Vagina (tissue), 2 donors: ENCODE results near the gene IL2RA. TPM values are rescaled to one million over a fixed set of nuclear protein-coding genes. Genes with fewer than 3 reads are reported as not detected.

Experiments
- DNase-seq, 2 donors: peaks; one replicate each; pipeline ENCODE4 v3.0.0-alpha.2; 2017; ENCODE audit errors: extremely low spot score in 2 of 2
- H3K27ac ChIP-seq: fragments of 200-600 bp; sonication (generic); one replicate; pipeline ENCODE4 v1.5.1; 2019
- H3K27me3 ChIP-seq: fragments of 200-600 bp; sonication (generic); one replicate; pipeline ENCODE4 v1.5.1; 2019
- H3K36me3 ChIP-seq, 2 donors: fragments of 200-600 bp; sonication (generic); one replicate each; pipeline ENCODE4 v1.5.1; 2017 to 2019
- H3K4me1 ChIP-seq: fragments of 200-600 bp; sonication (generic); one replicate; pipeline ENCODE4 v1.5.1; 2019
- H3K4me3 ChIP-seq, 2 donors: fragments of 200-600 bp; sonication (generic); 1 replicate in 1 of 2; 2 replicates in 1 of 2; pipeline ENCODE4 v1.5.1; 2016 to 2019
- H3K9me3 ChIP-seq: fragments of 200-600 bp; sonication (generic); one replicate; pipeline ENCODE4 v1.5.1; 2019
- CTCF ChIP-seq, 3 experiments: fragments of 450-650 bp in 2 of 3; fragments of 200-600 bp in 1 of 3; sonication (generic) in 1 of 3; IDR thresholded peaks; one replicate each; pipeline ENCODE4 v1.5.1; 2017 to 2019; ENCODE audit warnings: antibody characterized with exemption in 3 of 3, mild to moderate bottlenecking in 2 of 3, moderate library complexity in 2 of 3
- POLR2A ChIP-seq, 2 donors: fragments of 450-650 bp; IDR thresholded peaks; one replicate each; pipeline ENCODE4 v1.6.1; 2017; ENCODE audit warnings: antibody characterized with exemption in 2 of 2, mild to moderate bottlenecking in 2 of 2, moderate library complexity in 2 of 2
- POLR2AphosphoS5 ChIP-seq, 2 donors: sonication (generic); formaldehyde crosslinking; IDR thresholded peaks; one replicate each; pipeline ENCODE4 v1.9.0; 2017; ENCODE audit warnings: antibody characterized with exemption in 2 of 2, mild to moderate bottlenecking in 2 of 2, low read depth in 1 of 2; ENCODE audit not compliant: insufficient read depth in 1 of 2
- intact Hi-C: fragments of 100-400 bp; cut with DNase I; formaldehyde crosslinking; loops from one replicate; pipeline ENCODE4 v1.15.1; 2023
- total RNA-seq: library from RNA; depleted of rRNA; stranded (reverse); fragments of >200 nt; gene quantifications from one replicate; pipeline ENCODE4 v1.2.3, GENCODE V29; 2016

IL2RA gene
- total RNA-seq, 1 donor from 2014 or later, result not detected

DNA sequence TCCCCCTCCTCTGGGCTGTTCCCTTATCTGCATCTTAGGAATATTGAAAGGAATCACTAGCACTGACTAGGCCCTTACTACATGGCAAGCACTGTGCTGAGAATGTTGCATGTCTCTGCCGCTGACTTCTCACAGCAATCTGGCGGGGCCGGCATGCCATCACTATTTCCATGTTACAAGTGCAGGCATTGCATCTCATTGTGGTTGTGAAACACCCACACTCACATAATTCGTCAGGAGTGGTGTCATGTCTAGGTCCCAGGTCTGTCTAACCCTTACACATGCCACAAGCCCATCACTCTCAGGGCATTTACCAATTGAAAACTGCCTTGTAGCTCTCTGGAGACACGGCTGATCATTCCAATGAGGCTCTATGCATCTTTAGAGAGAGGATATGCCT is 8.5 kb upstream of the IL2RA start:
- intact Hi-C loops, result no loop called here
- Histone ChIP-seq H3K27ac (no peak overlapping the region), H3K4me1 (no peaks in the 10 kb centered on the region), H3K4me3 (no peak overlapping the region), H3K27me3 (no peaks in the 10 kb centered on the region), H3K36me3 (no peaks in the 10 kb centered on the region), H3K9me3 (no peaks in the 10 kb centered on the region)
- DNase-seq, result no peak
- no peak for TF ChIP-seq CTCF (IDR thresholded peaks at IDR 0.05)
- no peak for TF ChIP-seq POLR2A (IDR thresholded peaks at IDR 0.05)
- no peak for TF ChIP-seq POLR2AphosphoS5 (IDR thresholded peaks at IDR 0.05; ENCODE audit: insufficient read depth in 1 of 2, low read depth in 1 of 2)

DNA sequence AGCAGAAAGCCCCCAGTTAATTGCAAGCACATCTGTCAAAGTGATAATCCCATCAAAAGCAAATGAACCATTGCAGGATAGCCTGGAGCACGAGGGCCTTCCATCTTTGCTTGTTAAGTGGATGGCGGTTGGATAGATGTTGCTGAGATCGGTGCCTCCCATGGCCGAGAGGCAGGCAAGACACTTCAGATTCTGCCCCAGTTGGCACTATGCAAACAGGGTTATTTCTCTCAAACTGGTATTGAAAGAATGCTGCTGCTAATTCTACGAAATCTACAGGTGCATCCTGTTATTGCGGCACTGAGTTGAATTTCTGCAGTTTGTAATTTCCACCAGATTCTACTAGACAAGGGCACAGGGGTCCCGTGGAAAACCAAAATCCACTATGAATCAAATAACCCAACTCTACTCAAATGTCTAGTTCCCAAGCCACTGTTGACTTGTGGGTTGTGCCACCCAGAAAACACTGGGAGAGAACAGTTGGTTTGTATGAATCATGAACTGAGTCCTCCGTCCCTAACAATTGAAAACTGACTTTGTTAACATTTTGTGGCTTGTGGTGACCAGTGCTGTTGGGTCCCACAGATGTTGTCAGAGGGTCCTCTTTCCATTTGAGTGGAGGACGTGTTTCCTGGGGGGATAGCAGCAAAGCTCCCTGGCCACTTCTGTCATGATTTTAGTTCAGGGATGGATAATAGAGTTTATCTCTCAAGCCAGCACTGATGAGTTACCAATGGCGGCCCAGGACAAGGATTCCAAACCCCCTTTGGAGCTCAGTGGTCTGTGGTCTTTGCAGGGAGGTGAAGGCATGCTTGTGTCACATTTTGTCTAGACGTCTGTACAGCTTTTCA is 7.1 kb upstream of the IL2RA start:
- TF ChIP-seq CTCF (IDR thresholded peaks at IDR 0.05) (no peak), POLR2AphosphoS5 (IDR thresholded peaks at IDR 0.05; ENCODE audit: insufficient read depth in 1 of 2, low read depth in 1 of 2) (no peak), POLR2A (IDR thresholded peaks at IDR 0.05) (no peak)
- DNase-seq, result no peak
- no peak overlapping the region for H3K27ac ChIP-seq
- H3K36me3 ChIP-seq, result no peaks in the 10 kb centered on the region
- no peaks in the 10 kb centered on the region for H3K4me1 ChIP-seq
- no peaks in the 10 kb centered on the region for H3K9me3 ChIP-seq
- intact Hi-C loops, result no loop called here
- no peaks in the 10 kb centered on the region for H3K27me3 ChIP-seq
- H3K4me3 ChIP-seq, result no peak overlapping the region

DNA sequence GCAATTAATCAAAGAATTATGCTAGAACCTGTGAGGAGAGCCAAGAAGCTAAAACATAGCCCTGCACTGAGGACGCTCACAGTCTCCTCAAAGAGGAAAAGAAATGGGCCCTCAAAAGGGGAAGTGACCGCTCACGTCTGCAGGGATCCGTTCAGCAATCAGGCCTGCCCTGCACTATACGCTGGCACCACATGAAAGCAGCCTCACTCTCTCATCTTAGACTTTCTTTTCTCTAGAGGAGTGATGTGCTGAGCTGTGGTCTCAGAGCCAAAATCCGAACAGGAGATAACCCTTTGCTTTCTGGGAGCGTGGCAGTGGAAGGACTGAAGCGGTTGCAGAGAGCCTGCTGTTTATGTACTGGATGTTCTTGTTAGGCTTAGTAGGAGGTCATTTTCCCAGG is 6.3 kb upstream of the IL2RA start:
- no peaks in the 10 kb centered on the region for H3K27me3 ChIP-seq
- TF ChIP-seq POLR2AphosphoS5 (IDR thresholded peaks at IDR 0.05; ENCODE audit: insufficient read depth in 1 of 2, low read depth in 1 of 2) (no peak), CTCF (IDR thresholded peaks at IDR 0.05) (no peak), POLR2A (IDR thresholded peaks at IDR 0.05) (no peak)
- intact Hi-C loops, result no loop called here
- no peaks in the 10 kb centered on the region for H3K9me3 ChIP-seq
- DNase-seq, result no peak
- H3K4me3 ChIP-seq, result no peak overlapping the region
- no peak overlapping the region for H3K27ac ChIP-seq
- H3K4me1 ChIP-seq, result no peaks in the 10 kb centered on the region
- no peaks in the 10 kb centered on the region for H3K36me3 ChIP-seq

- Histone ChIP-seq H3K27ac (no peak overlapping the region), H3K4me3 (no peak overlapping the region), H3K4me1 (no peaks in the 10 kb centered on the region), H3K9me3 (no peaks in the 10 kb centered on the region), H3K27me3 (no peaks in the 10 kb centered on the region), H3K36me3 (no peaks in the 10 kb centered on the region)
- DNase-seq, result no peak
- intact Hi-C loops, result no loop called here
- no peak for TF ChIP-seq POLR2AphosphoS5 (IDR thresholded peaks at IDR 0.05; ENCODE audit: insufficient read depth in 1 of 2, low read depth in 1 of 2)
- no peak for TF ChIP-seq CTCF (IDR thresholded peaks at IDR 0.05)
- TF ChIP-seq POLR2A (IDR thresholded peaks at IDR 0.05), result no peak
These were observed 5.8 kb upstream of the IL2RA start for GRCh38 chr10:6068006-6068405.

DNA sequence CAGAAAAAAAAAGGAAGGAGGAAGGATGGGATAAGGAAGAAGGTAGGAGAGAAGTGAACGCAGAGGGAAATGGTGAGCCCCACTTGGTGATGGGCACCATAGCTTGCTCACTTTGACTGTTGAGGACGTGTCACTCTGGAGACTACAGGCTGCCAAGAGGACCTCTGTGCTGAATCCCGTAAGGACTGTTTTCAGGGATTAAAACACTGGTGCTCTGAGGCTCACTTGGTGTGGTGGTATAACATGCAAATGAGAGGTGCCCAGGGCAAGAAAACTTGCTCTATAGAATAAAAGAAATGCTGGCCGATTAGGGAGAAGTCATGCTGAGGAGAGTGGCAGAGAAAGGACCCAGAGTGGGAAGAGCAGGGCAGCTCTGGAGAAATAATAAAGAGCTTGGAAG is 5.3 kb upstream of the IL2RA start:
- no peak overlapping the region for H3K27ac ChIP-seq
- H3K4me3 ChIP-seq, result no peak overlapping the region
- H3K27me3 ChIP-seq, result no peaks in the 10 kb centered on the region
- DNase-seq, result no peak
- no peaks in the 10 kb centered on the region for H3K4me1 ChIP-seq
- no peaks in the 10 kb centered on the region for H3K36me3 ChIP-seq
- H3K9me3 ChIP-seq, result no peaks in the 10 kb centered on the region
- intact Hi-C loops, result no loop called here
- no peak for TF ChIP-seq POLR2AphosphoS5 (IDR thresholded peaks at IDR 0.05; ENCODE audit: insufficient read depth in 1 of 2, low read depth in 1 of 2)
- no peak for TF ChIP-seq POLR2A (IDR thresholded peaks at IDR 0.05)
- no peak for TF ChIP-seq CTCF (IDR thresholded peaks at IDR 0.05)
